Measurements from ENCODE around the gene GAS2L3.

The GAS2L3 gene

DNA sequence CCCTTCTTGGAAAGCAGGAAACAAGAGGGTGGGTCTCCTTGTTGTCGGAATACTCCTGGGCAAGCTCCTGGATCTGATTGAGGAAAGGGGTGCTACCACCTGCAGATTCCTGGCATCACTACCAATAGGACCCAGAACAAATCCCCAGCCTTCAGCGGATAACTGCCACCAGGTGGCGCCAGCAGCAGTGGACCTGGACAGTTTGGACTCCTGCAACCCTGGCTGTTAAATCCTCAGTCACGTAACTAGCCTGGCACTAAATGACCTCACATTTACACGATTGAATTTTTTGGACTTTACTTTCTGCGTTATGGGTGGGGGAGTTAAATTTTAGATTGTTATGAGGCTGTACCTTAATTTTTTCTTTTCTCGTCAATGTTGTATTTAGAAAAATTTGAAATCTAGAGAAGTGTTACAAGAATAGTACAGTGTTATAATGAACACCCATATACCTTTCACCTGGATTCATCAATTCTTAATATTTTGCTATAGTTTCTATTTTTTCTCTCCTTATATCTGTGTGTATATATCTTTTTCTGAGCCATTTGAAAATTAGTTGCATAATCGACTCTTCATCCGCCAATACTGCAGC is 95.6 kb downstream of the GAS2L3 start:
- DNase-seq = peak; percentile 82

DNA sequence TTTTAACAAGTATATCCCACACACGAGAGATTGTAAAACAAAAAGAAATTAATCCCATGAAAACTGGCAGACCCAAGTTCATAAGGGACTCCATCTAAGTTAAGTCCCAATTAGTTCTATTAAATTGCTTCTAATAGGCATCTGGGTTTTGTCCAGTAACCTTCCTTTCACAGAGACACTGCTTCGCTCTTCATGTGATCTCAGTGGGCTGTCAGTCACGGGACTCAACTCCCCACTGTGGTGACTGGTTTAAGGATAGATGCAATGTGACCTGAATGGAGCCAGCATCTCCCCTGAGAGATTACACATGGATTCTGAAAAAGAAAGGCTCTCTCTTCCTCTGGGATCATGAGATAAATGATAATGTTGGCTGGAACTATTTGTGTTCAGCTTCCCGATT is 96.4 kb downstream of the GAS2L3 start:
- no peak for DNase-seq

DNA sequence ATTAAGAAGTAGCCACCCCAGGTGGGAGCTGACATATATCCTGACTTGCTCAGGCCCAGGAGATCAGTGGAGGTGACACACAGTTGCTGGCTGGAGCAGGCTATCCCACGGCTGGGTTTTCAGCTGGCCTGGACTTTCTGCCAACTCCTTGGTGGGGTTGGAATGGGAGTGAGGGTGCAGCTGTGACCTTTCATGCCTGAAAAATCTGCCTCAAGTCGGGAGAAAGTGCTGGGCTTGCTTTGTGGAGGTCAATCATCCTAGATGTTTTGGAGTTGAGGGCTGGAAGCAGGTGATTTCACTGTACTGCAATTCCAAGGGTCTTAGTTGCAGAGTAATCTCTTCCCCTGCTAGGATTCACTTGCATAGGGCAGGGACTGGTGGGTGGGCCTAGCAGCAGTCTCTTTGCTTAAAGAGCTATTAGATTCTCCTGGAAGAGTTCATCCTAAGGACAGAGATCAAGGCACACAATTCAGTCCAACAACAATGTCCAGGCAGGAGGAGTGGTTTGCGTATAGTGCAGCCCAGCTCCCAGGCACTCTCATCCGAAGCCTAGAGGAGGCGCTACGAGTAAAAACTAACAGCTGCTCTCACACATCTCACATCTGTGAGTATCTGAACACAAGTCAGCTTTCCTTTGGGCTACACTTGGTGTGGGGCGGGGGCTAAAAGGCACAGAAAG is 98.1 kb downstream of the GAS2L3 start:
- DNase-seq = no peak

DNA sequence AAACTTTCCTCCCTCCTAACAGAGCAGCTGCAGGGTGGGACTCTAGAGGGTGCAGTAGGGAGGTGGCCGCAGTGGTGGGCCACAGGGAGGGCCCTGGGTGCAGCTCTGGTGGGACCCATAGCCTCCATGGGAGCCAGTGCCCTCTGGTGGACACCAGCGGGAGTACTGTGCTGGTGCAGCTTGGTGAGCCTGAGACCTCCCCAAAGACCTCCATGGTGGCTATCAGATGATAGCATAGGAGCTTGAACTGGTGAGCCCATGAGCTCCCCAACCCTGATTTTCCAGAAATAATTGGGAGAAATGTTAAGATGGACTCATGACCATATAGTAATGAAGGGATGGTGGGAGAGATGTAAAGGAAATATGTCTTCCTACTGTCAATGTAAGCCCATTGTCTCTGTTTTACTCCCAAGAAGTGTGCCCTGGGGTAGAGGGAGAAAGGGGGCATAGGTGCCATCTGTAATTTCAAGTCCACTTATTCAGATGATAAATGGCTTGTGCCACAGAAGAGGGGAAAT is 98.7 kb downstream of the GAS2L3 start:
- peak; percentile 7 for DNase-seq

DNA sequence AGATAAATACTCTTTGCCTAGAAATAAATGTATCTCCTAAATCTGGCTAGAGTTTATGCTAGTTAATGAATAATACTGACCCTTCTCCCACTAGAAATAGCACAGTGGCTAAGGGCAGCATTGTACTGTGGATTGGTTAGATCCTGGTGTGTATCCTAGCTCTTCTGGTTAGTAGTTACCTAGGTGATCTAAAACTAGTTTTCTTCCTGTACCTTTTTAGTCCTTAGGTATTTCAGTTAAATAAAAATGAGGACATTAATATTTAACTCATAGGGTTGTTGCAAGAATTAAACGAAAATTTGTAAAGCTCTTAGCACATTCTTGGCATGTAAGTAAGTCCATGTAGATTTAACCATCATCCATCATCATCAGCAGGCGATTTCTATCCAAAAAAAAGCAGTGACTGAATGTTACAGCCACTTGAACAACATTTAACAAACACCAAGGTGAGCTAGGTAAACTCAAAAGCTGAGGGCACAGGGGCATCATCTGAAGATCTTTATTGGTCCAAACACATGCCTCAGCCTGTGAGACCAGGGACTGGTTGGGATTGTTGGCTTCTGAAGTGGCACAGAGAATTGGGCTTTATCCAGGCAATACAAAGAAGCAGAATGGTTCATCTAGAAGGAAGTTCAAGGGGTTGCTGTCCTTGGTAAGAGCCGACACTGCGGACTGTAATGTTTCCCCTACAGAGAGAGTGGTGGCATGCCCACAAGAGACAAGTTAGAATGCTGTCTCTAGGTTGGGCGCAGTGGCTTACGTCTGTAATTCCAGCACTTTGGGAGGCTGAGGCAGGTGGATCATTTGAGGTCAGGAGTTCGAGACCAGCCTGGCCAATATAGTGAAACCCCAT is 100.8 kb downstream of the GAS2L3 start:
- no peak for DNase-seq
